WTC11 (cell line): ENCODE measurements around the gene RFNG.

Experiments
- CREM ChIP-seq: sonication (generic); formaldehyde crosslinking; IDR thresholded peaks from 2 replicates; pipeline ENCODE4 v1.8.1; 2022; ENCODE audit warnings: mild to moderate bottlenecking, missing genetic modification reagents, moderate library complexity
- CTCF ChIP-seq: fragments of 200-600 bp; IDR thresholded peaks from 2 replicates; pipeline ENCODE4 v1.8.0; 2022; ENCODE audit warnings: antibody characterized with exemption
- FOXP1 ChIP-seq: sonication (generic); formaldehyde crosslinking; IDR thresholded peaks from 2 replicates; pipeline ENCODE4 v1.8.0; 2022; ENCODE audit warnings: missing genetic modification reagents, mild to moderate bottlenecking, moderate library complexity, borderline replicate concordance
- NFYB ChIP-seq: sonication (generic); formaldehyde crosslinking; conservative IDR thresholded peaks from 2 replicates; pipeline ENCODE4 v1.8.0; 2022; ENCODE audit warnings: low read depth, missing genetic modification reagents
- SP1 ChIP-seq: sonication (generic); formaldehyde crosslinking; conservative IDR thresholded peaks from 2 replicates; pipeline ENCODE4 v1.8.1; 2022; ENCODE audit warnings: missing genetic modification reagents
- ZNF416 ChIP-seq: fragments of 250-450 bp; sonication (Bioruptor Pico); IDR thresholded peaks from 2 replicates; pipeline ENCODE4 v1.9.0; 2021; ENCODE audit warnings: mild to moderate bottlenecking, inconsistent platforms
- TF ChIP-seq, protein P1 (sequence below): sonication (generic); formaldehyde crosslinking; IDR thresholded peaks from 2 replicates; pipeline ENCODE4 v1.8.0; 2022; ENCODE audit warnings: missing genetic modification reagents

DNA sequence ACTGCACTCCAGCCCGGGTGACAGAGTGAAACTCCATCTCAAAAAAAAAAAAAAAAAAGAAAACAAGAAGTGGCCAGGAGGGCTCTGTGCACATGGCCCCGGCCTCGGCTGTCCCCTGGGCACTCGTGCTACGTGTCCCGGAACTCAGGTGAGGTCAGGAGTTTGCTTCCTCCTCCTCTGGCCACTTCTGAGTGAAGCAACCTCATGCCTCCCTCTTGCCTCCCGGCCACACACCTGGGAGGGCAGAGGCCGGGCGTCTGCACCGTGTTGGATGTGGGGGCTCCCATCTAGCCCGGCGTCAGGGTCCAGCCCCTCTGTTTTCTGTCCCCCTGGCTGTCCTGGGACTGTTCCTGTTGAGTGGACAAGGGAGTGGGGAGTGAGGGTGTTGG lies 52.0 kb downstream of the RFNG start:
- TF ChIP-seq CREM (CRISPR knock-in tag) (no peak), ZNF416 (CRISPR knock-in tag) (no peak), SP1 (CRISPR knock-in tag) (no peak), CTCF (no peak), NFYB (CRISPR knock-in tag) (no peak), FOXP1 (no peak)
- TF ChIP-seq, protein P1, sequence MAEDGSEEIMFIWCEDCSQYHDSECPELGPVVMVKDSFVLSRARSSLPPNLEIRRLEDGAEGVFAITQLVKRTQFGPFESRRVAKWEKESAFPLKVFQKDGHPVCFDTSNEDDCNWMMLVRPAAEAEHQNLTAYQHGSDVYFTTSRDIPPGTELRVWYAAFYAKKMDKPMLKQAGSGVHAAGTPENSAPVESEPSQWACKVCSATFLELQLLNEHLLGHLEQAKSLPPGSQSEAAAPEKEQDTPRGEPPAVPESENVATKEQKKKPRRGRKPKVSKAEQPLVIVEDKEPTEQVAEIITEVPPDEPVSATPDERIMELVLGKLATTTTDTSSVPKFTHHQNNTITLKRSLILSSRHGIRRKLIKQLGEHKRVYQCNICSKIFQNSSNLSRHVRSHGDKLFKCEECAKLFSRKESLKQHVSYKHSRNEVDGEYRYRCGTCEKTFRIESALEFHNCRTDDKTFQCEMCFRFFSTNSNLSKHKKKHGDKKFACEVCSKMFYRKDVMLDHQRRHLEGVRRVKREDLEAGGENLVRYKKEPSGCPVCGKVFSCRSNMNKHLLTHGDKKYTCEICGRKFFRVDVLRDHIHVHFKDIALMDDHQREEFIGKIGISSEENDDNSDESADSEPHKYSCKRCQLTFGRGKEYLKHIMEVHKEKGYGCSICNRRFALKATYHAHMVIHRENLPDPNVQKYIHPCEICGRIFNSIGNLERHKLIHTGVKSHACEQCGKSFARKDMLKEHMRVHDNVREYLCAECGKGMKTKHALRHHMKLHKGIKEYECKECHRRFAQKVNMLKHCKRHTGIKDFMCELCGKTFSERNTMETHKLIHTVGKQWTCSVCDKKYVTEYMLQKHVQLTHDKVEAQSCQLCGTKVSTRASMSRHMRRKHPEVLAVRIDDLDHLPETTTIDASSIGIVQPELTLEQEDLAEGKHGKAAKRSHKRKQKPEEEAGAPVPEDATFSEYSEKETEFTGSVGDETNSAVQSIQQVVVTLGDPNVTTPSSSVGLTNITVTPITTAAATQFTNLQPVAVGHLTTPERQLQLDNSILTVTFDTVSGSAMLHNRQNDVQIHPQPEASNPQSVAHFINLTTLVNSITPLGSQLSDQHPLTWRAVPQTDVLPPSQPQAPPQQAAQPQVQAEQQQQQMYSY (CRISPR knock-in tag): no peak
